Natural killer cell treated with Interleukin-12 subunit alpha and Interleukin-12 subunit beta and Interleukin-15 and Interleukin-18, amount 100 ng/mL, for 72 hours (primary cell): ENCODE results near the gene ARID5B. TPM values are rescaled to one million over a fixed set of nuclear protein-coding genes. Genes with fewer than 3 reads are reported as not detected.
A peak's percentile ranks its signal among the peaks of the same experiment; 100 is the strongest.

Experiments used
- ATAC-seq, 2 donors: fragments of 150-1000 bp; cut with Tn5 transposase in 1 of 2; sonication (Bioruptor Pico), chemical (Tn5 transposase) in 1 of 2; 2 replicates each; pipeline ENCODE4 v1.10.0; 2021
- DNase-seq: peaks from one replicate; pipeline ENCODE4 v3.0.0; 2022; ENCODE audit warnings: low spot score
- H3K27ac Mint-ChIP-seq, 2 donors: 1 replicate in 1 of 2; 2 replicates in 1 of 2; pipeline ENCODE4 v1.8.0; 2022; ENCODE audit warnings: mixed read lengths in 2 of 2, mild to moderate bottlenecking in 1 of 2, moderate library complexity in 1 of 2
- H3K27me3 Mint-ChIP-seq, 2 donors: 1 replicate in 1 of 2; 2 replicates in 1 of 2; pipeline ENCODE4 v1.8.0; 2022; ENCODE audit warnings: mixed read lengths in 2 of 2
- H3K36me3 Mint-ChIP-seq: one replicate; pipeline ENCODE4 v1.8.0; 2022; ENCODE audit warnings: mixed read lengths
- H3K4me1 Mint-ChIP-seq, 2 donors: 1 replicate in 1 of 2; 2 replicates in 1 of 2; pipeline ENCODE4 v1.8.0; 2022; ENCODE audit warnings: low read depth in 2 of 2, mixed read lengths in 2 of 2, mild to moderate bottlenecking in 1 of 2
- H3K4me3 Mint-ChIP-seq: one replicate; pipeline ENCODE4 v1.8.0; 2022; ENCODE audit warnings: mixed read lengths
- H3K9me3 Mint-ChIP-seq: 2 replicates; pipeline ENCODE4 v1.8.0; 2022; ENCODE audit warnings: mixed read lengths
- total RNA-seq, 2 donors: library from RNA; stranded (reverse); gene quantifications; one replicate each; pipeline ENCODE4 v1.2.3, GENCODE V29; 2022

Gene ARID5B
- total RNA-seq, 2 donors from 2014 or later, result 46.1 to 51.7 TPM

GRCh38 chr10:62010366-62010765 lies 108.9 kb downstream of the ARID5B start:
- peaks cover 40% of the 10 kb centered on the region in 2 donors for H3K4me1 Mint-ChIP-seq

GRCh38 chr10:62011558-62011957 lies 110.1 kb downstream of the ARID5B start:
- Mint-ChIP-seq H3K4me3 (no peak overlapping the region), H3K9me3 (no peaks in the 10 kb centered on the region), H3K36me3 (no peaks in the 10 kb centered on the region), H3K27ac (peak overlapping the region in 1 of 2 donors; percentile 23), H3K4me1 (peaks cover 31 to 33% of the 10 kb centered on the region in 2 donors), H3K27me3 (no peaks in the 10 kb centered on the region)
- DNase-seq (no peak), ATAC-seq (peak in 1 of 2 donors; percentile 40)

More at GRCh38 chr10:62010366-62010765, 108.9 kb downstream of the ARID5B start:
- Mint-ChIP-seq H3K27ac (peak overlapping the region; percentile 9 to 58), H3K9me3 (no peaks in the 10 kb centered on the region), H3K4me3 (no peak overlapping the region), H3K27me3 (no peaks in the 10 kb centered on the region), H3K36me3 (peaks cover 5% of the 10 kb centered on the region)
- DNase-seq, result no peak
- ATAC-seq, result no peak

- Mint-ChIP-seq H3K27me3 (no peaks in the 10 kb centered on the region), H3K36me3 (no peaks in the 10 kb centered on the region), H3K4me3 (no peak overlapping the region), H3K9me3 (no peaks in the 10 kb centered on the region), H3K4me1 (peaks cover 25 to 35% of the 10 kb centered on the region in 2 donors), H3K27ac (peak overlapping the region in 1 of 2 donors; percentile 23)
- no peak for DNase-seq
- ATAC-seq, result no peak
Observed at GRCh38 chr10:62012318-62012717, 110.8 kb downstream of the ARID5B start.

- Mint-ChIP-seq H3K9me3 (no peaks in the 10 kb centered on the region), H3K27ac (peak overlapping the region in 1 of 2 donors; percentile 75), H3K36me3 (peaks cover 5% of the 10 kb centered on the region), H3K27me3 (no peaks in the 10 kb centered on the region), H3K4me1 (peaks cover 24 to 31% of the 10 kb centered on the region in 2 donors), H3K4me3 (no peak overlapping the region)
- DNase-seq, result no peak
- no peak for ATAC-seq
Observed at GRCh38 chr10:62014510-62014909, 113.0 kb downstream of the ARID5B start.

- no peaks in the 10 kb centered on the region for H3K9me3 Mint-ChIP-seq
- H3K36me3 Mint-ChIP-seq, result peaks cover 5% of the 10 kb centered on the region
- no peak for DNase-seq
- no peak overlapping the region for H3K4me3 Mint-ChIP-seq
- H3K27ac Mint-ChIP-seq, result peak overlapping the region in 1 of 2 donors; percentile 51
- H3K4me1 Mint-ChIP-seq, result peaks cover 27 to 36% of the 10 kb centered on the region in 2 donors
- H3K27me3 Mint-ChIP-seq, result no peaks in the 10 kb centered on the region
- no peak for ATAC-seq
Observed at GRCh38 chr10:62015994-62016393, 114.5 kb downstream of the ARID5B start.

- H3K9me3 Mint-ChIP-seq, result no peaks in the 10 kb centered on the region
- H3K36me3 Mint-ChIP-seq, result peaks cover 5% of the 10 kb centered on the region
- DNase-seq (no peak), ATAC-seq (no peak)
- no peak overlapping the region for H3K4me3 Mint-ChIP-seq
- H3K27ac Mint-ChIP-seq, result peak overlapping the region in 1 of 2 donors; percentile 51
- no peaks in the 10 kb centered on the region for H3K27me3 Mint-ChIP-seq
- H3K4me1 Mint-ChIP-seq, result peaks cover 30 to 33% of the 10 kb centered on the region in 2 donors
Observed at GRCh38 chr10:62016623-62017490, 115.4 kb downstream of the ARID5B start.

- Mint-ChIP-seq H3K36me3 (peaks cover 6% of the 10 kb centered on the region), H3K9me3 (no peaks in the 10 kb centered on the region), H3K27me3 (no peaks in the 10 kb centered on the region), H3K27ac (peak overlapping the region in 1 of 2 donors; percentile 84), H3K4me1 (peaks cover 29 to 39% of the 10 kb centered on the region in 2 donors), H3K4me3 (no peak overlapping the region)
- ATAC-seq (no peak), DNase-seq (no peak)
Observed at GRCh38 chr10:62017491-62017870, 116.0 kb downstream of the ARID5B start.

- Mint-ChIP-seq H3K27ac (peak overlapping the region in 1 of 2 donors; percentile 84), H3K36me3 (peaks cover 14% of the 10 kb centered on the region), H3K4me1 (peaks cover 38 to 48% of the 10 kb centered on the region in 2 donors), H3K9me3 (peaks cover 1% of the 10 kb centered on the region), H3K27me3 (no peaks in the 10 kb centered on the region), H3K4me3 (no peak overlapping the region)
- DNase-seq (no peak), ATAC-seq (no peak)
Observed at GRCh38 chr10:62018131-62018911, 116.8 kb downstream of the ARID5B start.

- no peak overlapping the region for H3K4me3 Mint-ChIP-seq
- peaks cover 3% of the 10 kb centered on the region for H3K9me3 Mint-ChIP-seq
- H3K27ac Mint-ChIP-seq, result peak overlapping the region in 1 of 2 donors; percentile 84
- peaks cover 18% of the 10 kb centered on the region for H3K36me3 Mint-ChIP-seq
- DNase-seq (no peak), ATAC-seq (no peak)
- H3K4me1 Mint-ChIP-seq, result peaks cover 38 to 56% of the 10 kb centered on the region in 2 donors
- no peaks in the 10 kb centered on the region for H3K27me3 Mint-ChIP-seq
Observed at GRCh38 chr10:62019013-62019684, 117.7 kb downstream of the ARID5B start.

- peaks cover 3% of the 10 kb centered on the region for H3K9me3 Mint-ChIP-seq
- H3K27me3 Mint-ChIP-seq, result no peaks in the 10 kb centered on the region
- H3K27ac Mint-ChIP-seq, result peak overlapping the region; percentile 67 to 84
- ATAC-seq (no peak), DNase-seq (no peak)
- peaks cover 36 to 60% of the 10 kb centered on the region in 2 donors for H3K4me1 Mint-ChIP-seq
- no peak overlapping the region for H3K4me3 Mint-ChIP-seq
- H3K36me3 Mint-ChIP-seq, result peaks cover 18% of the 10 kb centered on the region
Observed at GRCh38 chr10:62019685-62020359, 118.3 kb downstream of the ARID5B start.

- Mint-ChIP-seq H3K27me3 (no peaks in the 10 kb centered on the region), H3K4me3 (no peak overlapping the region), H3K27ac (peak overlapping the region in 1 of 2 donors; percentile 92), H3K9me3 (peaks cover 3% of the 10 kb centered on the region), H3K36me3 (peaks cover 18% of the 10 kb centered on the region), H3K4me1 (peaks cover 45 to 70% of the 10 kb centered on the region in 2 donors)
- ATAC-seq (no peak), DNase-seq (no peak)
Observed at GRCh38 chr10:62021128-62021665, 119.7 kb downstream of the ARID5B start.

GRCh38 chr10:62021978-62022802 lies 120.7 kb downstream of the ARID5B start:
- Mint-ChIP-seq H3K9me3 (peaks cover 3% of the 10 kb centered on the region), H3K36me3 (peaks cover 23% of the 10 kb centered on the region), H3K27ac (peak overlapping the region; percentile 89 to 92), H3K4me1 (peaks cover 47 to 80% of the 10 kb centered on the region in 2 donors), H3K4me3 (peak overlapping the region; percentile 62), H3K27me3 (no peaks in the 10 kb centered on the region)
- DNase-seq (no peak), ATAC-seq (no peak)
